CD4-positive, alpha-beta T cell treated with Interleukin-1 beta for 1 hour (primary cell): ENCODE results near the gene GFER.
"Not testable (repeated sequence)": the region's sequence is repeated elsewhere in the genome, so short reads cannot be mapped to it uniquely, and the experiment has no call there.

ENCODE experiments used
- DNase-seq, 2 donors: peaks; one replicate each; pipeline ENCODE4 v3.0.0-alpha.2; 2020 to 2022

The GFER gene

GRCh38 chr16:1958143-1958491 is 25.9 kb upstream of the GFER start:
- DNase-seq: not testable (repeated sequence)

- no peak for DNase-seq
Observed at GRCh38 chr16:1958715-1959268, 25.2 kb upstream of the GFER start.

DNA sequence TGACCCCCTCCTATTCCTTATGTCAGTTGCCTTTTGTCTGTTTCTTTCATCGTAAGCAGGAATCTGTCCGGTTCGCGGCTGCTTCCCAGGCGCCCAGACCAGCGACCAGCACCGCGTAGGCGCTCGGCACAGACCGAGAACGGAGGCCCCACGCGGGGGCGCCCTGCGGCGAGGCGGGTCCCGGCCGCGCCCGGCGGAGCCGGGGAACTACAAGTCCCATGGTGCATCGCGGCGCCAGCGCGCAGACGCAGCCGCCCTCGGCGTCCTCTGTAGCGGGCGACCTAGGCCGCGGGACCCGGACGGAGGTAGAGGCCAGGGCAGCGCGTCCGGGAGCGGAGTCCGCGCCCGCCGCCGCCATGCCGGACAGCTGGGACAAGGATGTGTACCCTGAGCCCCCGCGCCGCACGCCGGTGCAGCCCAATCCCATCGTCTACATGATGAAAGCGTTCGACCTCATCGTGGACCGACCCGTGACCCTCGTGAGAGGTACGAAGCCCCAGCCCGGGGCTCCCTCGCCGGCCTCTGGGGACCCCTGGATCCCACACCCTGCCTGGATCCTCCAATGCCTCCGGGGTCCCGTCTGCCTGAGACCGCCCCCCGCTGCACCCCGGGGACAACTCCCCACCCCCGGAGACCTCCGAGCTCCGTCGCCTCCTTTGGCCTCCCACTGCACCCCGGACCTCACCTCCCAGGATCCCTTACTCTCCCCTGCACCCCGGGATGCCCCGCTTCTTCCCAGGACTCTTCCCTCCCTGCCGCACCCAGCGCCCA is 24.5 kb upstream of the GFER start, which contains the start of gene NDUFB10:
Gene NDUFB10 (plus strand): TSS at position 270 of the 771 bp plus-strand sequence. CDS start 87 bp downstream, at position 357.
- peak; percentile 89 to 92 for DNase-seq

- peak in 1 of 2 donors; percentile 43 for DNase-seq
Observed at GRCh38 chr16:1960665-1961630, 23.0 kb upstream of the GFER start.

DNA sequence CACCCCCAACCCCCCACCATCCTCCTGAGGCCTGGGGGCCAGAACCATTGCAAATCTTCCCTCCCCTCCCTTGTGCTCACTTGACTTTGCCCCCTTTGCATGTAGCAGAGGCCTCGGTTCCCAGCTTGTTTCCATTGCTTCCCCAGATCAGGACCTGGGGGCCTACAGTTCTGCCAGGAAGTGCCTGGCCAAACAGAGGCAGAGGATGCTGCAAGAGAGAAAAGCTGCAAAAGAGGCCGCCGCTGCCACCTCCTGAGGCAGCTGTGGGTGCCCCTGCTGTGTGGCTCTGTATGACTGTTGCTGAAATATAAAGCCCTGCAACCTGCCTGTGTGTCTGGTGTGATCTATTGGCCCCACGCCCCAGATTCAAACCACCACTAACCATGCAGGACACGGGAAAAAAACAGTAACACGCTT is 22.3 kb upstream of the GFER start:
- no peak for DNase-seq

- DNase-seq: not testable (repeated sequence)
Observed at GRCh38 chr16:1962161-1963153, 21.5 kb upstream of the GFER start.

GRCh38 chr16:1963806-1964505 is 20.0 kb upstream of the GFER start:
- peak; percentile 31 to 49 for DNase-seq

- DNase-seq: peak; percentile 99 to 100
Observed at GRCh38 chr16:1964506-1965395, 19.2 kb upstream of the GFER start, which contains the start of gene RPS2. Gene RPS2 (minus strand): TSS chr16:1964826. CDS start chr16:1964625, 201 bp downstream.

DNA sequence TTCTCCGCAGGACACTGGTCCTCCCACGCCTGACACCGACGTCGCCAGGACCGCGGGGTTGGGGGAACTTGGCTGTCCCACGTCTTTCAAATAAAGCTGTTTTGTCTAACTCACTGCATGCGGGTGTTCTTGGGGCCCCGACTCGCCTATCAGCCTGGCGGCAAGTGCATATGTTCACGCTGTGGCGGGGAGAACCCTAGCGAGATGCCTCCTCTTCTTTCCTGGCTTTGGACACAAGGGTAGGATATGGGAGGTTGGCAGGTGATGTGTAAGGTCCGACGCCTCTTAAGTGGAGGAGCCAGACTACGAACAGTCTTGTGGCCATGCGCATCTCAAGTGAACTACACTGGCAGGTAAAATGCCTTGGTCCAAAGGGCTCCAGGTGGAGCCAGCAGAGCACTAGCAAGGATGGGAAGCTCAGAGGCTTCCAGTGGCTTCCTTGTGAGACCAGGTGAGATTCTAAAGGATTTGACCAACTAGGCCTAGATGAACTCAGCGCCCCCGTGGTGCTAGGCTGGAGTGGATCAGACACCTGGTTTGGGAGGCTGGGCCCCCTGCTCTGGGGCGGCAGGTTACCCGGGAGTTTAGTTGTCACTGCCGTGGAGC is 18.5 kb upstream of the GFER start:
- peak in 1 of 2 donors; percentile 27 for DNase-seq

- no peak for DNase-seq
Observed at GRCh38 chr16:1966460-1966859, 17.5 kb upstream of the GFER start, which contains the start of gene RNF151. Gene RNF151 (plus strand): TSS chr16:1966856. CDS start chr16:1966882, 26 bp downstream.

DNA sequence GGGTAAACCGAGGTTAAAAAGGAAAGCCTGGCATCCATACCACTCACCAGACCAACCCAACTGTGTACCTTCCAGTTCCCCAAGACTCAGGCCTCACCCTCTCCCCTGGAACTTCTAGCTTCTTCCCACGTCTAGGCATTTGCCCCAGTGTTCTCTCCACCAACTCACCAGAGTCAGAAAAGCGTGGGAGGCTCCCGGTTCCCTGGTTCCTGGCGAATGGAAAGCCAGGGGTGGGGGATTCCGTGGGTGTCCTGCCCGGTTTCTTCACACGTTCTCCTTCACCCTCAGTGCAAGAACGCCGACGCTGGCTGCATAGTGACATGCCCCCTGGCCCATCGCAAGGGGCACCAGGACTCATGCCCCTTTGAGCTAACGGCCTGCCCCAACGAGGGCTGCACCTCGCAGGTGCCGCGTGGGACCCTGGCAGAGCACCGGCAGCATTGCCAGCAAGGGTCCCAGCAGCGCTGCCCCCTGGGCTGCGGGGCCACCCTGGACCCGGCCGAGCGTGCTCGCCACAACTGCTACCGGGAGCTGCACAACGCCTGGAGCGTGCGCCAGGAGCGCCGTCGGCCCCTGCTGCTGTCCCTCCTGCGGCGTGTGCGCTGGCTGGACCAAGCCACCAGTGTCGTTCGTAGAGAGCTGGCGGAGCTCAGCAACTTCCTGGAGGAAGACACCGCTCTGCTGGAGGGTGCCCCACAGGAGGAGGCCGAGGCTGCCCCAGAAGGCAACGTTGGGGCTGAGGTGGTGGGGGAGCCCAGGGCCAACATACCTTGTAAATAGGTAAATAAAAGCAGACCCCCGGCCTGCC is 15.6 kb upstream of the GFER start:
- DNase-seq: no peak

GRCh38 chr16:1971796-1972489 is 12.1 kb upstream of the GFER start, which contains the start of gene TBL3:
Gene TBL3 (plus strand): TSS chr16:1972053. CDS start chr16:1972165, 112 bp downstream.
- DNase-seq: peak; percentile 96 to 97

- no peak for DNase-seq
Observed at GRCh38 chr16:1972490-1972877, 11.5 kb upstream of the GFER start.

DNA sequence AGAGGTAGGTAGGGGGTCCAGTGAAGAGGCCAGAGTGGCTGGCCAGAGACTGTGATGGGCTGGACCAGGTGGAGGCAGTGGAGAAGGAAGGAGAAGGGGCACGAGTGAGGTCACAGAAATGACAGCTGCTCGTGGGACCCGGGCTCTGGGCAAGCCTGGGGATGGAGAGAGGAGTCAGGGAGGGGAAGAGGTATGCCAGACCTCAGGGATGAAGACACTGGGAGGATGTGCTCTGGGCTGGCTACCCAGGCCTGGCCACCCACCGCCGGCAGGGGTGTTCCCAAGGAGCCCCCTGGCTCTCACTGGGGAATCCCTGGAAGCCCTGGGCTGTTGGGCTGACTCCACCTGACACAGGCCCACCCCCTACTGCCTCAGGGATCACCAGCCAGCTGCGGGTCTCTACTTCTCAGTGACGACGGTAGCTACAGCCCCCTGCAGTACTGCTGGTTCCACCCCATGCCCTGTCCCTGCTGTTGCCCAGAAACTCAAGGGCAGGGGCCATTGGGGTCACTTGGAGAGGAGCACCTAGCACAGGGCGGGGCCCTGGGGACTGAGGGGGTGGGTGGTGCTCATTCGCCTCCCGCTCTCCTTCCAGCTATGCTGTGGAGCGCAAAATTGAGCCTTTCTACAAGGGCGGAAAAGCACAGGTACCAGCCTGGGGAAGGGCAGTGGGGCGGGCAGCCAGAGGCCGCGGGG is 10.4 kb upstream of the GFER start:
- DNase-seq: no peak

- no peak for DNase-seq
Observed at GRCh38 chr16:1974157-1975070, 9.6 kb upstream of the GFER start.
